SJSA1 (cell line): ENCODE data around the gene CRYBA4. TPM values are rescaled to one million over a fixed set of nuclear protein-coding genes. Genes with fewer than 3 reads are reported as not detected.
A peak's percentile ranks its signal among the peaks of the same experiment; 100 is the strongest.

Experiments used
- DNase-seq, 2 experiments: peaks; one replicate each; pipeline ENCODE4 v3.0.0-alpha.2; 2015 to 2020; ENCODE audit warnings: low spot score in 2 of 2, low read depth in 1 of 2
- H3K27ac ChIP-seq: fragments of 250-450 bp; sonication (Bioruptor Pico); 2 replicates; pipeline ENCODE4 v1.5.1; 2020; ENCODE audit warnings: mild to moderate bottlenecking, moderate library complexity
- H3K27me3 ChIP-seq: fragments of 250-450 bp; sonication (Bioruptor Pico); replicated peaks from 2 replicates; pipeline ENCODE4 v1.5.1; 2020; ENCODE audit warnings: mild to moderate bottlenecking, moderate library complexity
- H3K36me3 ChIP-seq: fragments of 250-450 bp; sonication (Bioruptor Pico); 2 replicates; pipeline ENCODE4 v1.5.1; 2020; ENCODE audit warnings: mild to moderate bottlenecking
- H3K4me1 ChIP-seq: fragments of 250-450 bp; sonication (Bioruptor Pico); replicated peaks from 2 replicates; pipeline ENCODE4 v1.6.1; 2021; ENCODE audit warnings: mild to moderate bottlenecking
- H3K4me3 ChIP-seq: fragments of 250-450 bp; sonication (Bioruptor Pico); 2 replicates; pipeline ENCODE4 v1.5.1; 2020; ENCODE audit warnings: mild to moderate bottlenecking
- H3K9me3 ChIP-seq: fragments of 250-450 bp; sonication (Bioruptor Pico); replicated peaks from 2 replicates; pipeline ENCODE4 v1.5.1; 2020; ENCODE audit warnings: mild to moderate bottlenecking
- total RNA-seq: library from RNA; depleted of rRNA; stranded (reverse); fragments of >200 nt; shearing (Covaris generic); gene quantifications from 2 replicates; pipeline ENCODE4 v1.2.3, GENCODE V29; 2014; rRNA removed

The CRYBA4 gene
- not detected in 2 replicates for total RNA-seq

- Histone ChIP-seq H3K9me3 (no peaks in the 10 kb centered on the region), H3K4me1 (no peaks in the 10 kb centered on the region), H3K4me3 (no peak within 1 kb of the TSS), H3K36me3 (no peaks in the 10 kb centered on the region), H3K27me3 (no peaks in the 10 kb centered on the region), H3K27ac (no peak within 1 kb of the TSS)
- no peak for DNase-seq
Measured at GRCh38 chr22:26621663-26622062, at the start of gene CRYBA4. Gene CRYBA4, plus strand, starts transcription at chr22:26621963. Its CDS starts 634 bp downstream, at chr22:26622597.

GRCh38 chr22:26573026-26573662 is 48.6 kb upstream of the CRYBA4 start:
- Histone ChIP-seq H3K36me3 (peaks cover 9% of the 10 kb centered on the region; the same call in 1 of the 2 replicates), H3K27me3 (no peaks in the 10 kb centered on the region), H3K27ac (no peak overlapping the region), H3K9me3 (no peaks in the 10 kb centered on the region), H3K4me1 (peaks cover 18% of the 10 kb centered on the region), H3K4me3 (no peak overlapping the region)
- peak in 1 of 2 experiments; percentile 22 for DNase-seq

- peaks cover 9% of the 10 kb centered on the region; the same call in 1 of the 2 replicates for H3K36me3 ChIP-seq
- H3K27ac ChIP-seq = no peak overlapping the region
- no peaks in the 10 kb centered on the region for H3K27me3 ChIP-seq
- H3K9me3 ChIP-seq = no peaks in the 10 kb centered on the region
- DNase-seq = no peak
- peaks cover 10% of the 10 kb centered on the region for H3K4me1 ChIP-seq
- H3K4me3 ChIP-seq = no peak overlapping the region
Measured at GRCh38 chr22:26574001-26574723, 47.6 kb upstream of the CRYBA4 start.

- Histone ChIP-seq H3K27me3 (no peaks in the 10 kb centered on the region), H3K4me1 (peaks cover 10% of the 10 kb centered on the region), H3K27ac (no peak overlapping the region), H3K4me3 (no peak overlapping the region), H3K36me3 (peaks cover 11% of the 10 kb centered on the region), H3K9me3 (no peaks in the 10 kb centered on the region)
- no peak for DNase-seq
Measured at GRCh38 chr22:26576026-26576680, 45.6 kb upstream of the CRYBA4 start.

- peaks cover 10% of the 10 kb centered on the region for H3K4me1 ChIP-seq
- H3K27me3 ChIP-seq = no peaks in the 10 kb centered on the region
- no peaks in the 10 kb centered on the region for H3K9me3 ChIP-seq
- no peak overlapping the region for H3K4me3 ChIP-seq
- no peak overlapping the region for H3K27ac ChIP-seq
- DNase-seq = no peak
- peaks cover 20% of the 10 kb centered on the region for H3K36me3 ChIP-seq
Measured at GRCh38 chr22:26577081-26577480, 44.7 kb upstream of the CRYBA4 start.

GRCh38 chr22:26579331-26579886 is 42.4 kb upstream of the CRYBA4 start:
- no peak for DNase-seq
- Histone ChIP-seq H3K27me3 (no peaks in the 10 kb centered on the region), H3K36me3 (peaks cover 33% of the 10 kb centered on the region), H3K4me3 (no peak overlapping the region), H3K9me3 (no peaks in the 10 kb centered on the region), H3K27ac (no peak overlapping the region), H3K4me1 (no peaks in the 10 kb centered on the region)

GRCh38 chr22:26580240-26580962 is 41.4 kb upstream of the CRYBA4 start:
- peaks cover 28% of the 10 kb centered on the region for H3K36me3 ChIP-seq
- no peak overlapping the region for H3K4me3 ChIP-seq
- H3K9me3 ChIP-seq = no peaks in the 10 kb centered on the region
- no peak for DNase-seq
- no peak overlapping the region for H3K27ac ChIP-seq
- H3K27me3 ChIP-seq = no peaks in the 10 kb centered on the region
- peaks cover 8% of the 10 kb centered on the region for H3K4me1 ChIP-seq

GRCh38 chr22:26581026-26581425 is 40.7 kb upstream of the CRYBA4 start:
- DNase-seq = no peak
- no peaks in the 10 kb centered on the region for H3K9me3 ChIP-seq
- H3K27ac ChIP-seq = no peak overlapping the region
- peaks cover 12% of the 10 kb centered on the region for H3K4me1 ChIP-seq
- H3K36me3 ChIP-seq = peaks cover 28% of the 10 kb centered on the region
- no peak overlapping the region for H3K4me3 ChIP-seq
- no peaks in the 10 kb centered on the region for H3K27me3 ChIP-seq

- Histone ChIP-seq H3K9me3 (no peaks in the 10 kb centered on the region), H3K36me3 (peaks cover 24% of the 10 kb centered on the region), H3K27me3 (no peaks in the 10 kb centered on the region), H3K4me1 (peaks cover 12% of the 10 kb centered on the region), H3K27ac (no peak overlapping the region), H3K4me3 (no peak overlapping the region)
- DNase-seq = no peak
Measured at GRCh38 chr22:26581633-26582168, 40.1 kb upstream of the CRYBA4 start.

- Histone ChIP-seq H3K27ac (no peak overlapping the region), H3K9me3 (no peaks in the 10 kb centered on the region), H3K4me1 (peaks cover 14% of the 10 kb centered on the region), H3K36me3 (peaks cover 24% of the 10 kb centered on the region), H3K27me3 (no peaks in the 10 kb centered on the region), H3K4me3 (no peak overlapping the region)
- no peak for DNase-seq
Measured at GRCh38 chr22:26584010-26584409, 37.8 kb upstream of the CRYBA4 start.

GRCh38 chr22:26585104-26585790 is 36.5 kb upstream of the CRYBA4 start:
- H3K36me3 ChIP-seq = peaks cover 28% of the 10 kb centered on the region
- H3K4me1 ChIP-seq = peaks cover 16% of the 10 kb centered on the region
- DNase-seq = peak; percentile 76 to 89
- no peaks in the 10 kb centered on the region for H3K9me3 ChIP-seq
- no peak overlapping the region for H3K27ac ChIP-seq
- no peak overlapping the region for H3K4me3 ChIP-seq
- H3K27me3 ChIP-seq = no peaks in the 10 kb centered on the region

- H3K36me3 ChIP-seq = peaks cover 22% of the 10 kb centered on the region
- no peak overlapping the region for H3K27ac ChIP-seq
- peaks cover 22% of the 10 kb centered on the region for H3K4me1 ChIP-seq
- no peak overlapping the region for H3K4me3 ChIP-seq
- no peaks in the 10 kb centered on the region for H3K27me3 ChIP-seq
- no peak for DNase-seq
- H3K9me3 ChIP-seq = no peaks in the 10 kb centered on the region
Measured at GRCh38 chr22:26586556-26587325, 35.0 kb upstream of the CRYBA4 start.
